GM12878 (cell line): ENCODE results near the gene PI4K2A. TPM values are rescaled to one million over a fixed set of nuclear protein-coding genes. Genes with fewer than 3 reads are reported as not detected.
A peak's percentile ranks its signal among the peaks of the same experiment; 100 is the strongest.

Source experiments
- CBX5 ChIP-seq: sonication (generic); IDR thresholded peaks from 2 replicates; pipeline ENCODE4 v1.6.1; 2016; ENCODE audit warnings: low read depth, moderate library complexity, mild to moderate bottlenecking, inconsistent platforms
- CEBPZ ChIP-seq: fragments of 150-350 bp; IDR thresholded peaks from 2 replicates; pipeline ENCODE4 v1.6.1; 2016; ENCODE audit warnings: low read depth, low read length
- CREM ChIP-seq: IDR thresholded peaks from 2 replicates; pipeline ENCODE4 v1.6.1; 2014; ENCODE audit warnings: antibody characterized with exemption, low read depth
- DPF2 ChIP-seq: fragments of 450-650 bp; IDR thresholded peaks from 2 replicates; pipeline ENCODE4 v1.6.1; 2017; ENCODE audit warnings: mild to moderate bottlenecking
- EED ChIP-seq: sonication (generic); IDR thresholded peaks from 2 replicates; pipeline ENCODE4 v1.6.1; 2016; ENCODE audit warnings: antibody characterized with exemption, low read depth
- EGR1 ChIP-seq, 2 experiments: IDR thresholded peaks; 1 replicate in 1 of 2; 2 replicates in 1 of 2; pipeline ENCODE4 v1.6.1; 2011 to 2012; ENCODE audit warnings: low read depth in 2 of 2, low read length in 2 of 2, borderline replicate concordance in 1 of 2, mild to moderate bottlenecking in 1 of 2, moderate library complexity in 1 of 2
- EP300 ChIP-seq, 2 experiments: fragments of 150-350 bp in 1 of 2; IDR thresholded peaks; 2 replicates each; pipeline ENCODE4 v1.6.1; 2011 to 2012; ENCODE audit warnings: low read depth in 2 of 2, low read length in 2 of 2, borderline replicate concordance in 1 of 2, improper control_type of control experiment in 1 of 2, inconsistent platforms in 1 of 2; ENCODE audit not compliant: control insufficient read depth in 1 of 2
- HDAC6 ChIP-seq: fragments of 200-600 bp; sonication (generic); IDR thresholded peaks from one replicate; pipeline ENCODE4 v1.8.0; 2017; ENCODE audit warnings: antibody characterized with exemption; ENCODE audit not compliant: unreplicated experiment
- IKZF2 ChIP-seq, 2 experiments: fragments of 450-650 bp; IDR thresholded peaks; 2 replicates each; pipeline ENCODE4 v1.6.1; 2017; ENCODE audit warnings: mild to moderate bottlenecking in 2 of 2, moderate library complexity in 2 of 2
- JUNB ChIP-seq: IDR thresholded peaks from 2 replicates; pipeline ENCODE4 v1.6.1; 2016; ENCODE audit warnings: antibody characterized with exemption, mild to moderate bottlenecking
- NBN ChIP-seq: fragments of 450-650 bp; IDR thresholded peaks from 2 replicates; pipeline ENCODE4 v1.6.1; 2016
- NRF1 ChIP-seq: conservative IDR thresholded peaks from 2 replicates; pipeline ENCODE4 v1.6.1; 2011; ENCODE audit warnings: mild to moderate bottlenecking, low read depth, low read length, improper control_type of control experiment
- PAX5 ChIP-seq: IDR thresholded peaks from 2 replicates; pipeline ENCODE4 v1.6.1; 2011; ENCODE audit warnings: low read depth, low read length, borderline replicate concordance
- RBBP5 ChIP-seq: fragments of 200-600 bp; sonication (generic); conservative IDR thresholded peaks from 2 replicates; pipeline ENCODE4 v1.6.1; 2016
- SIX5 ChIP-seq: IDR thresholded peaks from 2 replicates; pipeline ENCODE4 v1.6.1; 2011; ENCODE audit warnings: mild to moderate bottlenecking, low read depth, low read length, moderate library complexity; ENCODE audit not compliant: severe bottlenecking
- ZBTB11 ChIP-seq: fragments of 450-650 bp; formaldehyde crosslinking; IDR thresholded peaks from 2 replicates; pipeline ENCODE4 v1.5.0; 2022; ENCODE audit warnings: mild to moderate bottlenecking, missing genetic modification characterization
- ZNF207 ChIP-seq: fragments of 450-650 bp; IDR thresholded peaks from 2 replicates; pipeline ENCODE4 v1.6.1; 2014; ENCODE audit warnings: antibody characterized with exemption, mild to moderate bottlenecking, borderline replicate concordance
- ZNF384 ChIP-seq: IDR thresholded peaks from 2 replicates; pipeline ENCODE4 v1.6.1; 2012; ENCODE audit warnings: low read depth, mild to moderate bottlenecking, low read length, improper control_type of control experiment, borderline replicate concordance
- polyA plus RNA-seq, 11 experiments: library from polyadenylated mRNA; depleted of rRNA in 4 of 11; unstranded in 6 of 11; stranded (reverse) in 5 of 11; fragments of >200 nt; fragmentation: Nextera tagmentation in 4 of 11; fragmentation: Illumina TruSeq in 1 of 11; extraction: Ambion mirVana in 4 of 11; extraction: Trizol in 1 of 11; gene quantifications; 1 replicate in 1 of 11; 2 replicates in 10 of 11; pipeline versions ENCODE4 v1.2.1 to v1.2.3, GENCODE V29; 2011 to 2016; ENCODE audit warnings: inconsistent platforms in 2 of 11, missing spikeins in 2 of 11, low read depth in 1 of 11
- total RNA-seq, 4 experiments: library from RNA; depleted of rRNA in 3 of 4; stranded (reverse); fragments of >200 nt in 3 of 4; fragmentation: Illumina TruSeq in 1 of 4; extraction: Trizol in 1 of 4; gene quantifications; 2 replicates each; pipeline versions ENCODE4 v1.2.1 to v1.2.3, GENCODE V29; 2013 to 2021
- TF ChIP-seq, protein P1 (sequence below): IDR thresholded peaks from 2 replicates; pipeline ENCODE4 v1.6.1; 2012; ENCODE audit warnings: mild to moderate bottlenecking, low read depth, low read length

Gene PI4K2A
- total and polyA plus RNA-seq, 10 of the 15 experiments (the other 5 are each of a cell fraction or from before 2014, with no cell fraction given) = 1.5 to 14.5 (median 10.0) TPM

- TF ChIP-seq, protein P1, sequence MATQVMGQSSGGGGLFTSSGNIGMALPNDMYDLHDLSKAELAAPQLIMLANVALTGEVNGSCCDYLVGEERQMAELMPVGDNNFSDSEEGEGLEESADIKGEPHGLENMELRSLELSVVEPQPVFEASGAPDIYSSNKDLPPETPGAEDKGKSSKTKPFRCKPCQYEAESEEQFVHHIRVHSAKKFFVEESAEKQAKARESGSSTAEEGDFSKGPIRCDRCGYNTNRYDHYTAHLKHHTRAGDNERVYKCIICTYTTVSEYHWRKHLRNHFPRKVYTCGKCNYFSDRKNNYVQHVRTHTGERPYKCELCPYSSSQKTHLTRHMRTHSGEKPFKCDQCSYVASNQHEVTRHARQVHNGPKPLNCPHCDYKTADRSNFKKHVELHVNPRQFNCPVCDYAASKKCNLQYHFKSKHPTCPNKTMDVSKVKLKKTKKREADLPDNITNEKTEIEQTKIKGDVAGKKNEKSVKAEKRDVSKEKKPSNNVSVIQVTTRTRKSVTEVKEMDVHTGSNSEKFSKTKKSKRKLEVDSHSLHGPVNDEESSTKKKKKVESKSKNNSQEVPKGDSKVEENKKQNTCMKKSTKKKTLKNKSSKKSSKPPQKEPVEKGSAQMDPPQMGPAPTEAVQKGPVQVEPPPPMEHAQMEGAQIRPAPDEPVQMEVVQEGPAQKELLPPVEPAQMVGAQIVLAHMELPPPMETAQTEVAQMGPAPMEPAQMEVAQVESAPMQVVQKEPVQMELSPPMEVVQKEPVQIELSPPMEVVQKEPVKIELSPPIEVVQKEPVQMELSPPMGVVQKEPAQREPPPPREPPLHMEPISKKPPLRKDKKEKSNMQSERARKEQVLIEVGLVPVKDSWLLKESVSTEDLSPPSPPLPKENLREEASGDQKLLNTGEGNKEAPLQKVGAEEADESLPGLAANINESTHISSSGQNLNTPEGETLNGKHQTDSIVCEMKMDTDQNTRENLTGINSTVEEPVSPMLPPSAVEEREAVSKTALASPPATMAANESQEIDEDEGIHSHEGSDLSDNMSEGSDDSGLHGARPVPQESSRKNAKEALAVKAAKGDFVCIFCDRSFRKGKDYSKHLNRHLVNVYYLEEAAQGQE = no peak
- no peak for TF ChIP-seq ZBTB11 (CRISPR knock-in tag)
- no peak for TF ChIP-seq ZNF207
- no peak for TF ChIP-seq IKZF2 (IDR thresholded peaks at IDR 0.05)
- peak; percentile 54; the same call in 1 of the 2 replicates for TF ChIP-seq NBN
- TF ChIP-seq EED = no peak
- TF ChIP-seq CREM = 0 out of 2 replicates have a peak, but pooled peaks have one; percentile 55
- TF ChIP-seq EGR1 (IDR thresholded peaks at IDR 0.05; ENCODE audit: borderline replicate concordance in 1 of 2, low read depth in 2 of 2, low read length in 2 of 2) = no peak
- no peak for TF ChIP-seq EP300 (IDR thresholded peaks at IDR 0.05; ENCODE audit: borderline replicate concordance in 1 of 2, control insufficient read depth in 1 of 2, low read depth in 2 of 2, low read length in 2 of 2)
- TF ChIP-seq NRF1 = no peak
- peak; percentile 78 for TF ChIP-seq SIX5
- TF ChIP-seq JUNB = no peak
- no peak for TF ChIP-seq PAX5
- no peak for TF ChIP-seq CBX5
- TF ChIP-seq ZNF384 = no peak
- no peak for TF ChIP-seq RBBP5
- peak; percentile 37; the same call in 1 of the 2 replicates for TF ChIP-seq DPF2
- TF ChIP-seq HDAC6 = no peak
- TF ChIP-seq CEBPZ = no peak
Observed at GRCh38 chr10:97632949-97633884, 7.3 kb upstream of the PI4K2A start, which contains the start of gene MORN4 (continued).
